Astrocyte (in vitro differentiated cells and primary cell): Measurements from ENCODE around the gene MARCOL.

Experiments used
- CTCF ChIP-seq: IDR thresholded peaks from 2 replicates; pipeline ENCODE4 v1.5.1; 2011; ENCODE audit warnings: low read depth, mild to moderate bottlenecking, inconsistent platforms, low read length, moderate library complexity; ENCODE audit not compliant: insufficient read depth
- EZH2 ChIP-seq: IDR thresholded peaks from 2 replicates; pipeline ENCODE4 v1.6.1; 2012; ENCODE audit warnings: mild to moderate bottlenecking, low read length, inconsistent platforms; ENCODE audit not compliant: insufficient read depth

DNA sequence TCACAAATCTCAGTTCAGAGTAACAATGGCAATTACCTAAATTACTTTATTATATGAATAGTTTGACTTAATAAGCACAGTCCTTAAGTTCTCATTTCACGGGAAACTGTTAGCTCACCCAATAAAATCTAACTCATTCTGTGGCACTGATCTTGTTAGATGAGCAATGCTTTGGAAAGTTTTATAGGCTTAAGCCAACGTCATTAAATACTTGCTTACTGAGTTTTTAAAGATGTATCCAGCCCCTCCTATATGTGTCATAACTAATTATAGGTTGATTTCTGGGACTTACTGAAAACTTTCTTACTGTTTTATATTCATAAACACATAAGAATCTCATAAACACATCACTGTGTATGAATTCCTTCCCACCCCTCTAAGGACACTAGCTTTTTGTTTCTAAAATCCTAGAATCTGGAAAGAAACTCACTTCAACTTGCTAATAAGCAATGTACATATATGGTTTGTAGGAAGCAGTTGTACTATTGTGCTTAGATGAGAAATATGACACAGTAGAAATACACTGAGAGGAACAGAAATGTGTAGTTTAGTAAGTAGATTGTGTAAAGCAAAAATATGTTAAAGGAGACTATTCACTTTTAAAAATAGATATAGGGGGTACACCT is 14.1 kb upstream of the MARCOL start:
- TF ChIP-seq CTCF (no peak), EZH2 (no peak)
